Measurements from ENCODE around the gene ERC2.

Gene ERC2

GRCh38 chr3:55686426-55687254 is 781.6 kb downstream of the ERC2 start:
- H3F3A ChIP-seq (ENCODE audit: low read depth): no peaks in the 10 kb centered on the region
- H3K4me2 ChIP-seq (ENCODE audit: low read depth, low read length, poor library complexity, severe bottlenecking): no peak overlapping the region
- H3K9ac ChIP-seq (ENCODE audit: low read depth, low read length, poor library complexity, severe bottlenecking): no peak overlapping the region
- no peaks in the 10 kb centered on the region for H3K27me3 ChIP-seq (ENCODE audit: insufficient read depth, low read length, poor library complexity, severe bottlenecking)
- TF ChIP-seq CTCF (conservative IDR thresholded peaks at IDR 0.05; ENCODE audit: low read length) (no peak), EZH2phosphoT487 (IDR thresholded peaks at IDR 0.05; ENCODE audit: borderline replicate concordance) (no peak)
- no peaks in the 10 kb centered on the region for H3K9me2 ChIP-seq (replicated peaks; ENCODE audit: low read depth, low read length)
- H3K36me3 ChIP-seq (ENCODE audit: insufficient read depth, low read length): no peaks in the 10 kb centered on the region
- peaks cover 30% of the 10 kb centered on the region for H3K4me1 ChIP-seq (ENCODE audit: insufficient read depth, low read length, poor library complexity, severe bottlenecking)
- no peaks in the 10 kb centered on the region for H3K79me2 ChIP-seq (ENCODE audit: insufficient read depth, low read length)
- H3K9me3 ChIP-seq (ENCODE audit: insufficient read depth, low read depth, low read length): no peaks in the 10 kb centered on the region
- H4K20me1 ChIP-seq (ENCODE audit: insufficient read depth, low read length, poor library complexity, severe bottlenecking): no peaks in the 10 kb centered on the region
- no peak overlapping the region; the same call in 1 of the 2 replicates for H2AFZ ChIP-seq (ENCODE audit: low read length)
- no peak overlapping the region for H3K4me3 ChIP-seq (ENCODE audit: low read length, poor library complexity, severe bottlenecking)

GRCh38 chr3:55683666-55684270 is 784.5 kb downstream of the ERC2 start:
- H3K4me3 ChIP-seq (ENCODE audit: low read length, poor library complexity, severe bottlenecking): no peak overlapping the region
- H2AFZ ChIP-seq (ENCODE audit: low read length): no peak overlapping the region
- no peaks in the 10 kb centered on the region for H3K27me3 ChIP-seq (ENCODE audit: insufficient read depth, low read length, poor library complexity, severe bottlenecking)
- no peak overlapping the region for H3K4me2 ChIP-seq (ENCODE audit: low read depth, low read length, poor library complexity, severe bottlenecking)
- H3K9me3 ChIP-seq (ENCODE audit: insufficient read depth, low read depth, low read length): no peaks in the 10 kb centered on the region
- no peaks in the 10 kb centered on the region for H3K9me2 ChIP-seq (replicated peaks; ENCODE audit: low read depth, low read length)
- no peaks in the 10 kb centered on the region for H3K36me3 ChIP-seq (ENCODE audit: insufficient read depth, low read length)
- H4K20me1 ChIP-seq (ENCODE audit: insufficient read depth, low read length, poor library complexity, severe bottlenecking): no peaks in the 10 kb centered on the region
- H3K79me2 ChIP-seq (ENCODE audit: insufficient read depth, low read length): no peaks in the 10 kb centered on the region
- H3F3A ChIP-seq (ENCODE audit: low read depth): no peaks in the 10 kb centered on the region
- no peak overlapping the region for H3K9ac ChIP-seq (ENCODE audit: low read depth, low read length, poor library complexity, severe bottlenecking)
- H3K4me1 ChIP-seq (ENCODE audit: insufficient read depth, low read length, poor library complexity, severe bottlenecking): peaks cover 5% of the 10 kb centered on the region
- TF ChIP-seq EZH2phosphoT487 (IDR thresholded peaks at IDR 0.05; ENCODE audit: borderline replicate concordance) (no peak), CTCF (conservative IDR thresholded peaks at IDR 0.05; ENCODE audit: low read length) (no peak)

- H3K9me3 ChIP-seq (ENCODE audit: insufficient read depth, low read depth, low read length): no peaks in the 10 kb centered on the region
Observed at GRCh38 chr3:55682461-55682860, 785.8 kb downstream of the ERC2 start.

More at GRCh38 chr3:55682461-55682860, 785.8 kb downstream of the ERC2 start:
- Histone ChIP-seq H3K79me2 (ENCODE audit: insufficient read depth, low read length) (no peaks in the 10 kb centered on the region), H3K4me2 (ENCODE audit: low read depth, low read length, poor library complexity, severe bottlenecking) (no peak overlapping the region), H3K4me1 (ENCODE audit: insufficient read depth, low read length, poor library complexity, severe bottlenecking) (no peaks in the 10 kb centered on the region), H3K27me3 (ENCODE audit: insufficient read depth, low read length, poor library complexity, severe bottlenecking) (no peaks in the 10 kb centered on the region), H4K20me1 (ENCODE audit: insufficient read depth, low read length, poor library complexity, severe bottlenecking) (no peaks in the 10 kb centered on the region), H2AFZ (ENCODE audit: low read length) (no peak overlapping the region), H3K36me3 (ENCODE audit: insufficient read depth, low read length) (no peaks in the 10 kb centered on the region), H3F3A (ENCODE audit: low read depth) (no peaks in the 10 kb centered on the region), H3K4me3 (ENCODE audit: low read length, poor library complexity, severe bottlenecking) (no peak overlapping the region), H3K9me2 (replicated peaks; ENCODE audit: low read depth, low read length) (no peaks in the 10 kb centered on the region), H3K9ac (ENCODE audit: low read depth, low read length, poor library complexity, severe bottlenecking) (no peak overlapping the region)
- TF ChIP-seq CTCF (conservative IDR thresholded peaks at IDR 0.05; ENCODE audit: low read length) (no peak), EZH2phosphoT487 (IDR thresholded peaks at IDR 0.05; ENCODE audit: borderline replicate concordance) (no peak)
